GM13977 (cell line): ENCODE data around the gene PRKCE.

Experiments
- DNase-seq: peaks from one replicate; pipeline ENCODE4 v3.0.0; 2012; ENCODE audit warnings: low spot score
- CTCF ChIP-seq: IDR thresholded peaks from 2 replicates; pipeline ENCODE4 v1.5.1; 2012; ENCODE audit warnings: mild to moderate bottlenecking, control low read depth; ENCODE audit not compliant: insufficient read depth; ENCODE audit errors: extremely low read depth, missing control alignments
- in situ Hi-C: fragments of 300-500 bp; cut with MboI; formaldehyde crosslinking; loops from one replicate; pipeline ENCODE4 v1.12.0; 2022; ENCODE audit warnings: low sequenced_read_pairs, low pct_unique_long_range_greater_than_20kb, mixed read lengths, inconsistent platforms; ENCODE audit not compliant: unreplicated experiment

Gene PRKCE

DNA sequence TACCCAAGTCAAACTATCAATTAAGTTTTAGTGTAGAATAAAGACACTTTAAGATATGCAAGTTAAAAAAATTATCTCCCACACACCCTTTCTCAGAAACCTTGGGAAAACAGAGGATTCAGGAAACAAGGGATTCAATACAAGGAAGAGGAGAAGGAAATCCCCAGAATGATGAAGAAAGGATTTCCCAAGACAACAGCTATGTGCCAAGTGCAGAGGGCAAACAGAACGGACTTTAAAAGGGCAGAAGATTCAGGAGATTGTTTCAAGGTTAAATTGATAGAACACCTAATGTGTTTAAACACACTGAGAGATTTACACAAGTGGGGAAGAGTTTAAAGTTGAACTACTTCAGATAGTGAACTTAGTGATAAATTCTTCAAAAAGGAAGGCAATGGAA, 574.3 kb downstream of the PRKCE start:
- in situ Hi-C loops, result no loop called here
- no peak for TF ChIP-seq CTCF
- DNase-seq, result no peak

DNA sequence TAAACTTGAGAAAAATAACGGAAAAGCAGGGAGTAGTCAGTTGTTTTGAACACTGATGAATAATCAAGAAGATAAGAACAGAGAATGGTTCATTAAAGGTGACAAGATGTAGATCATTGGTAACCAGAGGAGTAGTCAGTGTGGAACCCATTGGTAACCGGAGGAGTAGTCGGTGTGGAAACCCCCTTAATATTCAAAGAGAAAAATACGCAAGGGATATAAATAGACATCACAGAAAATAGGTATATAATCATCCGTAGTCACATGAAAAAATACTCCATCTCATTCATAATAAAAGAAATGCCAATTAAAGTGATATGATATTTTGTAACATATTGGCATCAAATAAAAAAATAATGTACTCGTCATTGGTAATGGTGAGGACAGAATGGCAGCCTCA, 575.1 kb downstream of the PRKCE start:
- no peak for TF ChIP-seq CTCF
- in situ Hi-C loops, result no loop called here
- no peak for DNase-seq

DNA sequence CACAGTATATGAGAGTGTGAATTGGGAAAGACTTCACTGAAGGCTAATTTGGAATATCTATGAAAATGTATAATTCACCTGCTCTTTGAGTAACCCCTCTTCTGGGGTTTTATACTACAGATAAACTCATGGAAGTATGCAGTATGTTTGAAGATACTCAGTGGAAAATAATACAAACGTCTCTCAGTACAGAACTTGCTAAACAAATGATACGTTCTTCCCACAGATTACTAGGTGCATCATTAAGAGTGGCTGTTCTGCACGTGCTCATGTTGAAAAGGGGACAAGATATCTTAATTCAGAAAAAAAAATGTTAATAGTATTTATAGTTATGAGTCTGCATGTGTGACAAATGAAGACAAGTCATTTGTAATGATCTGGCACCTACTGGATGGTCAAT, 575.5 kb downstream of the PRKCE start:
- TF ChIP-seq CTCF, result no peak
- DNase-seq, result no peak
- in situ Hi-C loops, result no loop called here

DNA sequence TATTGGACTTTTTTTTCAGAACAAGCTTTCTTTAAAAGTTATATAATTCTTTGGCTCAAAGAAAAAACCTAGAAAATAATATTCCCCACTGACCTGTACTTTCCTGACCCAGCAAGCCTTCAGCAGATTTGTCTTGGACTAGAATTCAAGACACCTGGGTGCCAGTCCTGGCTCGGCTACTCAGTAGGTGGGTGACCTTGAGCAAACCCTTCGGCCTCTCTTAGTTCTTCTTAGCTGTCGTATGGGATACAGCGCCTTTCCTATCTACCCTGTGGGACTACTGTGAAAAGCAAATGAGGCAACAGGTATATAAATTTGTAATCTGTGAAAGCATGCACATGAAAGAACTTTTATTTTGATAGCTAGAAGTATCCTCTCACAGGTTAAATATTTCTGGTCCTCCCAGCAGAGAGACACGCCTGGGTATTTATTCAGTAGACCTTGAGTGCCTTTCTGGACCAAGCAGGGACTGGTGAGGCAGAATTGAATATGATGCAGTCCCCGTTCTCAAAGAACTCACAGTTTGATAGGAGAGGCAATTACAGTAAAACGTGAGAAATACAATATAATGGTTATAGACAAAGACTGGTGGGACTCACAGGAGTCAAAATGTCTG, 576.3 kb downstream of the PRKCE start:
- TF ChIP-seq CTCF, result no peak
- in situ Hi-C loops, result no loop called here
- no peak for DNase-seq

DNA sequence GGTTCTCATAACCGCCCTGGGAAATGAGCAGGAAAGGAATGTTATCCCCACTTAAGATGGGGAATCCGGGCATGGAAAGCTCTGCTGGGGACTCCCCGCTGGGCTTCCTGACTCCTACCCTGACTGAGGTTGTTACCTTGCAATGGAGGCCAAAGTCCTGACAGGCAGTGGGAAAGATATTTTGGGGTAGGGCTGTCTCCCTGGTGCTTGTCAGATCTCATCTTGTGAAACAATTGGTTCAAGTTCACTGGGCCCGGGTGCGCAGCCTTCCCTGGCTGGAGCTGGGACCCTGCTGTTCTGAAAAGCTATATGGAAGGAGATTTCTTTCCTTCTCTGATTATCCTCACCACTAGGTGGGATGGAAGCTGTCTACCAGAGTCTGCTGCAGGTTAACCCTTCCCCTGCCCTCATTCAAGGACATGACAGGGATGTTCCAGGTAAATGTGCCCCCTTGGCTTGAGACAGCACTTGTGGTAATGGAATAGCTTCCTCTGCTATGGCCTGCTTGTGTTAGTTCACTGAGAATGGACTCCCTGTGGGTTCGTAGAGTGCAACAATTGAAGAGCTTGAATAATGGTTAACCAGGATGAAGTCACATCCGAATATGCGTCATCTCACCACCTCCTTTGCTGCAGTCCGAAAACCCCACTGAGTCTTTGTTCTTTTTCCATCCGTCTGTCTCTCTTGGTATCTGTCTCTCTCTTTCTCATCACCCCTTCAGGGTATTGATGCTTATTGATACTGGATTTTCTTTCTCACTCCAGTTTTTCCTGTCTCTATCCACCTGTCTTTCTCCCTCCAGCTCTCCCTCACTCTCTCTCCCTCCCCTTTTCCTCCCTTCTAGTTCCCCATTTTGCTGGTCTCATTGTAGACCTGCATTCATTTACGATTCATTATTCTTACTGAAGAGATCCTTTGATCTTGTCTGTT, 577.9 kb downstream of the PRKCE start:
- in situ Hi-C loops, result no loop called here
- TF ChIP-seq CTCF, result no peak
- peak; percentile 38 for DNase-seq

DNA sequence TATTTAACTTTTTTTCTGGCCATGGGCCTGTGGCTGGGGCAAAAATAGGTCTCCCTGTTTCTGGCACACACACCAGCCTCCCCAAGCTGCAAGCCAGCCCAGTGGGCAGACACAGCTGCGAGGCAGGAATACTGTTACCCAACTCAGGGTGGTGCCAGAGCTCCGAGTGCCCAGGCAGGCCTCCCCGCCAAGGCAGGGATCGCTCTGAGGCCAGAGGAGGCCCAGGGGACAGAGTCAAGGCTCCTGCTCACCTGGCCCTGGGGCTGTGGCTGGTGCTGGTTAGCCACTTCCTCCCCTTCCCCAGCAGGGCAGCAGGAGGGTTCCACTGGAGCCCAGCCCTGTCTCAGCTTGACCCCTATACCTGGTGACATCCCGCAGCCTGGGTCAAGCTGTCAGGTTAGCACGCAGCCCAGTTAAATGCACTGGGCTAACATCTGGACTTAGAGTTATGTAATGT, 578.7 kb downstream of the PRKCE start:
- in situ Hi-C loops, result no loop called here
- no peak for DNase-seq

More for the DNA sequence above, 578.7 kb downstream of the PRKCE start:
- TF ChIP-seq CTCF, result peak; percentile 38
